K562 (cell line): Measurements from ENCODE around the gene LSM14B. TPM values are rescaled to one million over a fixed set of nuclear protein-coding genes. Genes with fewer than 3 reads are reported as not detected.

ENCODE experiments used
- ATAC-seq: fragments of 200-7000 bp; cut with Tn5 transposase; 3 replicates; pipeline ENCODE4 v1.9.1; 2020; ENCODE audit warnings: moderate library complexity
- BruUV-seq: library from RNA; stranded (reverse); fragments of 400-500 nt; replicated peaks from 2 replicates; lab custom pipeline; 2021; lab: Mats Ljungman, UMichigan
- CTCF ChIA-PET: fragments of 300-600 bp; formaldehyde crosslinking; extraction: SDS; loops from one replicate; lab custom pipeline; 2021; ENCODE audit warnings: low intra/inter-chr PET ratio; lab: Yijun Ruan, JAX
- POLR2A ChIA-PET: fragments of 300-600, 350-650 bp; sonication (Branson Sonifier 250); formaldehyde crosslinking; extraction: SDS; loops from one replicate; lab custom pipeline; 2021; ENCODE audit warnings: antibody characterized with exemption, inconsistent platforms; lab: Yijun Ruan, JAX
- DNase-seq, 4 experiments: peaks; one replicate each; pipeline versions ENCODE4 v3.0.0 to v3.0.0-alpha.2; 2011 to 2018; ENCODE audit warnings: low spot score in 3 of 4, mixed read lengths in 3 of 4; ENCODE audit errors: extremely low read depth in 1 of 4
- FAIRE-seq: peaks from 2 replicates; lab custom pipeline; 2011; peaks lifted over from hg19 to GRCh38; lab: Jason Lieb, UNC
- H2AFZ ChIP-seq: 2 replicates; pipeline ENCODE4 v1.6.0; 2011; ENCODE audit warnings: low read depth, low read length, control low read depth, inconsistent platforms
- H3K27ac ChIP-seq: fragments of 200-600 bp; 3 replicates; pipeline ENCODE4 v1.8.0; 2011; ENCODE audit warnings: low read depth, mild to moderate bottlenecking, control low read depth, inconsistent platforms, low read length, moderate library complexity, mixed read lengths; ENCODE audit errors: extremely low read depth
- H3K27me3 ChIP-seq, 2 experiments: fragments of 300-600 bp in 1 of 2; 2 replicates in 1 of 2; 3 replicates in 1 of 2; pipeline versions ENCODE4 v1.6.0 to v1.8.0; 2011; ENCODE audit warnings: inconsistent platforms in 2 of 2, low read length in 2 of 2, mild to moderate bottlenecking in 1 of 2, mixed read lengths in 1 of 2, moderate library complexity in 1 of 2; ENCODE audit not compliant: control insufficient read depth in 2 of 2, insufficient read depth in 2 of 2
- H3K36me3 ChIP-seq: fragments of 300-600 bp; 3 replicates; pipeline ENCODE4 v1.8.0; 2011; ENCODE audit warnings: mild to moderate bottlenecking, low read length, inconsistent platforms; ENCODE audit not compliant: control insufficient read depth, insufficient read depth
- H3K4me1 ChIP-seq, 2 experiments: fragments of 200-600 bp in 1 of 2; replicated peaks in 1 of 2; 2 replicates in 1 of 2; 3 replicates in 1 of 2; pipeline versions ENCODE4 v1.5.1 to v1.8.0; 2011; ENCODE audit warnings: inconsistent platforms in 2 of 2, low read length in 2 of 2, mild to moderate bottlenecking in 1 of 2, mixed read lengths in 1 of 2, moderate library complexity in 1 of 2; ENCODE audit not compliant: control insufficient read depth in 2 of 2, insufficient read depth in 2 of 2
- H3K4me2 ChIP-seq: 2 replicates; pipeline ENCODE4 v1.6.1; 2011; ENCODE audit warnings: low read length, control low read depth, inconsistent platforms, mixed read lengths; ENCODE audit not compliant: insufficient read depth
- H3K4me3 ChIP-seq: fragments of 200-600 bp; sonication (generic), shearing (Covaris generic); 2 replicates; pipeline ENCODE4 v1.5.1; 2016; ENCODE audit warnings: control low read depth, inconsistent platforms
- H3K79me2 ChIP-seq: fragments of 200-600 bp; 3 replicates; pipeline ENCODE4 v1.8.0; 2011; ENCODE audit warnings: low read length, inconsistent platforms; ENCODE audit not compliant: control insufficient read depth, insufficient read depth
- H3K9ac ChIP-seq, 2 experiments: 2 replicates each; pipeline versions ENCODE4 v1.6.0 to v1.6.1; 2011; ENCODE audit warnings: low read depth in 2 of 2, low read length in 2 of 2, control low read depth in 1 of 2, inconsistent platforms in 1 of 2, mild to moderate bottlenecking in 1 of 2, mixed read lengths in 1 of 2; ENCODE audit not compliant: insufficient read depth in 1 of 2
- H3K9me1 ChIP-seq: one replicate; pipeline ENCODE4 v1.6.0; 2011; ENCODE audit warnings: inconsistent platforms, mild to moderate bottlenecking, low read length, moderate library complexity; ENCODE audit not compliant: control insufficient read depth, insufficient read depth
- H3K9me3 ChIP-seq: replicated peaks from 2 replicates; pipeline ENCODE4 v1.5.1; 2011; ENCODE audit warnings: low read depth, low read length, inconsistent platforms; ENCODE audit not compliant: control insufficient read depth, insufficient read depth
- H4K20me1 ChIP-seq: replicated peaks from 2 replicates; pipeline ENCODE4 v1.6.1; 2011; ENCODE audit warnings: low read length, inconsistent platforms, mixed read lengths; ENCODE audit not compliant: control insufficient read depth, insufficient read depth
- ESRRB ChIP-seq: fragments of 250-450 bp; sonication (Bioruptor Pico); IDR thresholded peaks from 2 replicates; pipeline ENCODE4 v1.5.0; 2020; ENCODE audit warnings: mild to moderate bottlenecking, moderate library complexity, borderline replicate concordance
- MYNN ChIP-seq, 2 experiments: sonication (generic); formaldehyde crosslinking in 1 of 2; IDR thresholded peaks; 2 replicates each; pipeline versions ENCODE4 v1.5.0 to v1.6.1; 2016 to 2020; ENCODE audit warnings: antibody characterized with exemption in 1 of 2, missing genetic modification reagents in 1 of 2
- POLR2G ChIP-seq: fragments of 200-400 bp; formaldehyde crosslinking; IDR thresholded peaks from 2 replicates; pipeline ENCODE4 v1.6.1; 2017; ENCODE audit warnings: low read depth, mild to moderate bottlenecking, antibody characterized with exemption, low read length, moderate library complexity
- PRMT5 ChIP-seq: sonication (generic); formaldehyde crosslinking; IDR thresholded peaks from 2 replicates; pipeline ENCODE4 v1.5.0; 2020; ENCODE audit warnings: missing genetic modification reagents
- RAD21 ChIP-seq, 2 experiments: fragments of 250-450 bp in 1 of 2; fragments of 450-650 bp in 1 of 2; sonication (Bioruptor Pico) in 1 of 2; formaldehyde crosslinking in 1 of 2; IDR thresholded peaks in 1 of 2; conservative IDR thresholded peaks in 1 of 2; 2 replicates each; pipeline versions ENCODE4 v1.4.0 to v1.8.0; 2020 to 2022; ENCODE audit warnings: mild to moderate bottlenecking in 2 of 2, moderate library complexity in 1 of 2
- RHOXF2B ChIP-seq: fragments of 250-450 bp; sonication (Bioruptor Pico); conservative IDR thresholded peaks from 2 replicates; pipeline ENCODE4 v1.5.1; 2021
- THRAP3 ChIP-seq: fragments of 450-650 bp; IDR thresholded peaks from 2 replicates; pipeline ENCODE4 v1.6.1; 2016; ENCODE audit warnings: mild to moderate bottlenecking, inconsistent platforms, borderline replicate concordance
- ZNF197 ChIP-seq: fragments of 200-800 bp; sonication (Bioruptor generic); IDR thresholded peaks from 2 replicates; pipeline ENCODE4 v1.6.1; 2016; ENCODE audit warnings: low read depth, missing genetic modification characterization, missing compliant biosample characterization
- ZNF384 ChIP-seq: IDR thresholded peaks from 2 replicates; pipeline ENCODE4 v1.6.1; 2012; ENCODE audit warnings: low read depth, low read length, improper control_type of control experiment
- WGBS: fragments of 100-300 bp; shearing (Covaris generic); methylation state at CpG from one replicate; pipeline ENCODE4 v1.1.6; 2016; ENCODE audit warnings: low coverage, mixed read lengths; ENCODE audit not compliant: insufficient coverage; ENCODE audit errors: missing lambda C conversion rate; 5-methylcytosine and 5-hydroxymethylcytosine counted together
- in situ Hi-C: fragments of 300-500 bp; cut with MboI; formaldehyde crosslinking; loops from 4 replicates; pipeline ENCODE4 v1.15.0; 2018; ENCODE audit warnings: inconsistent platforms, mixed read lengths
- intact Hi-C: fragments of 100-400 bp; cut with micrococcal nuclease; formaldehyde crosslinking; loops from 2 replicates; pipeline ENCODE4 v1.14.2; 2022
- polyA plus RNA-seq, 8 experiments: library from polyadenylated mRNA; depleted of rRNA in 4 of 8; stranded (reverse) in 5 of 8; unstranded in 3 of 8; fragments of >200 nt; fragmentation: Nextera tagmentation in 2 of 8; fragmentation: Illumina TruSeq in 1 of 8; extraction: Ambion mirVana in 2 of 8; extraction: Trizol in 1 of 8; gene quantifications; 2 replicates each; pipeline versions ENCODE4 v1.2.1 to v1.2.3, GENCODE V29; 2011 to 2014; ENCODE audit warnings: inconsistent platforms in 1 of 8, missing spikeins in 1 of 8
- total RNA-seq, 7 experiments: library from RNA; depleted of rRNA in 6 of 7; stranded (reverse); fragments of >200 nt in 6 of 7; fragmentation: Illumina TruSeq in 2 of 7; extraction: Trizol in 2 of 7; gene quantifications; 2 replicates each; pipeline versions ENCODE4 v1.2.1 to v1.2.3, GENCODE V29; 2011 to 2021; ENCODE audit warnings: low replicate concordance in 1 of 7
- TF ChIP-seq, protein P1 (sequence below), 3 experiments: fragments of 200-800 bp in 1 of 3; sonication (Bioruptor generic) in 1 of 3; sonication (generic) in 1 of 3; formaldehyde crosslinking in 1 of 3; IDR thresholded peaks; 2 replicates each; pipeline versions ENCODE4 v1.6.1 to v1.8.0; 2016 to 2022; ENCODE audit warnings: mild to moderate bottlenecking in 2 of 3, missing compliant biosample characterization in 2 of 3, missing genetic modification characterization in 2 of 3, missing genetic modification reagents in 1 of 3
- TF ChIP-seq, protein P2 (sequence below), 3 experiments: IDR thresholded peaks in 2 of 3; conservative IDR thresholded peaks in 1 of 3; 2 replicates each; pipeline ENCODE4 v1.5.1; 2011 to 2012; ENCODE audit warnings: low read length in 3 of 3, mild to moderate bottlenecking in 3 of 3, control low read depth in 2 of 3, improper control_type of control experiment in 1 of 3, inconsistent platforms in 1 of 3, low read depth in 1 of 3, mixed read lengths in 1 of 3, moderate library complexity in 1 of 3; ENCODE audit not compliant: insufficient read depth in 2 of 3

LSM14B gene
- total and polyA plus RNA-seq, 9 of the 15 experiments (the other 6 are each of a cell fraction or from before 2014, with no cell fraction given): 0.66 to 36.0 (median 20.2) TPM

DNA sequence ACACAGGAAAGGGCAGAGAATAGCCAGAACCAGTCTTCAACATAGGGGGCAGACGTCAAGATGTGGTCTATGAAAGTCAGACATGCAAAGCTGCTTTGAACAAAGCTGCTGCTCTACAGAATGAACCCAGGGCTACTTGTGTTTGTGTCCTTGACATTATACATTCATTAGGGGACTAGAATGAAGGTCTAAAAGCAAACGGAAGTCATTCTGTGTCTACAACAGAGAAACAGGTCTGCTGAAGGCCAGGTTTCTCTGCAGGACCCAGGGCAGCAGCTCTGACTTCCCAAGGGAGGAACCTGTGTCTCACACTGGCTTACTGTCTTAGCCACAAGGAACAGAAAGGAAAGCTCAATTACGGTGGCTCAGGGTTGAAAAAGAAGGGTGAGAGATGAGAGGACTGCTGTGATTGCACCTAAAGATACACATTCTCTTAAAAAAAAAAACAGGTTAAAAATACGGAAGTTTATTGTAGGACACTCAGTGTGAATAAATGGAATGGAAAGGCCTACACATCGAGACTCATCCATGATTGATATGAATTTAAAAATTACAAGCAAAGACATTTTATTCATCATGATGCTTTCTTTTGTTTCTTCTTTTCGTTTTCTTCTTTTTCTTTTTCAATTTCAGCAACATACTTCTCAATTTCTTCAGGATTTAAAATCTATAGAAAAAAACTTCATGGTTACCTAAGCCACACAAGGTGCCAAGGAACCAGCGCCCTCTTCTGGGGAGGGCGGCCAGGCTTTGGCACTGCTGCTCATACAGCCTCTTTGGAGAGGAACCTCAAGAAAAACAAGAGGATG is 14.2 kb downstream of the LSM14B start (continued):
- TF ChIP-seq RAD21 (CRISPR knock-in tag; conservative IDR thresholded peaks at IDR 0.05 in 1 of 2, IDR thresholded peaks at IDR 0.05 in 1 of 2) (peak; percentile 61 to 74), THRAP3 (no peak), PRMT5 (CRISPR knock-in tag) (no peak), RHOXF2B (no peak), ZNF384 (peak; percentile 76), ZNF197 (no peak)
- TF ChIP-seq, protein P1, sequence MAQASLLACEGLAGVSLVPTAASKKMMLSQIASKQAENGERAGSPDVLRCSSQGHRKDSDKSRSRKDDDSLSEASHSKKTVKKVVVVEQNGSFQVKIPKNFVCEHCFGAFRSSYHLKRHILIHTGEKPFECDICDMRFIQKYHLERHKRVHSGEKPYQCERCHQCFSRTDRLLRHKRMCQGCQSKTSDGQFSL (CRISPR knock-in tag; IDR thresholded peaks at IDR 0.05): no peak
- TF ChIP-seq, protein P1 (tag; IDR thresholded peaks at IDR 0.05): no peak

DNA sequence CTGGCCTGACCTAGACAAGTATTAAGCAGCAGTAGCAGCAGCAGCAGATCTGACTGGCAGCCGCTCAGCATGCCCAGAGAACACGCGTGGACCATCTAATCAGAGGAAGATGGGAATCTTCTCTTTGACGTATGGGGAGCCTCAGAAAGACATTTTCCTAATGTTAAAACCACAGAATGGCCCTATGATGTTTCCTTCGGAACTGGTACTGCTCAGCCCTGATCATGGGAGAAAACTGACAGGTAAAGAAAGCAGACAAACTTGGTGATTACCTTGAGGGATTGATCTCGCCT is 14.8 kb downstream of the LSM14B start:
- BruUV-seq: no TSS peak
- TF ChIP-seq MYNN (IDR thresholded peaks at IDR 0.05): 0 out of 2 replicates have a peak, but pooled peaks have one; percentile 2
- no peak for TF ChIP-seq MYNN (CRISPR knock-in tag; IDR thresholded peaks at IDR 0.05)
- TF ChIP-seq ESRRB: no peak
- TF ChIP-seq, protein P2, sequence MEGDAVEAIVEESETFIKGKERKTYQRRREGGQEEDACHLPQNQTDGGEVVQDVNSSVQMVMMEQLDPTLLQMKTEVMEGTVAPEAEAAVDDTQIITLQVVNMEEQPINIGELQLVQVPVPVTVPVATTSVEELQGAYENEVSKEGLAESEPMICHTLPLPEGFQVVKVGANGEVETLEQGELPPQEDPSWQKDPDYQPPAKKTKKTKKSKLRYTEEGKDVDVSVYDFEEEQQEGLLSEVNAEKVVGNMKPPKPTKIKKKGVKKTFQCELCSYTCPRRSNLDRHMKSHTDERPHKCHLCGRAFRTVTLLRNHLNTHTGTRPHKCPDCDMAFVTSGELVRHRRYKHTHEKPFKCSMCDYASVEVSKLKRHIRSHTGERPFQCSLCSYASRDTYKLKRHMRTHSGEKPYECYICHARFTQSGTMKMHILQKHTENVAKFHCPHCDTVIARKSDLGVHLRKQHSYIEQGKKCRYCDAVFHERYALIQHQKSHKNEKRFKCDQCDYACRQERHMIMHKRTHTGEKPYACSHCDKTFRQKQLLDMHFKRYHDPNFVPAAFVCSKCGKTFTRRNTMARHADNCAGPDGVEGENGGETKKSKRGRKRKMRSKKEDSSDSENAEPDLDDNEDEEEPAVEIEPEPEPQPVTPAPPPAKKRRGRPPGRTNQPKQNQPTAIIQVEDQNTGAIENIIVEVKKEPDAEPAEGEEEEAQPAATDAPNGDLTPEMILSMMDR (IDR thresholded peaks at IDR 0.05 in 2 of 3, conservative IDR thresholded peaks at IDR 0.05 in 1 of 3; ENCODE audit: insufficient read depth in 2 of 3, low read depth in 1 of 3, low read length in 3 of 3): 0 out of 6 replicates have a peak, but pooled peaks of 1 of the 3 experiments have one; percentile 15
- 0 out of 2 replicates have a peak, but pooled peaks have one; percentile 7 for TF ChIP-seq POLR2G
- Histone ChIP-seq H3K9me3 (no peaks in the 10 kb centered on the region), H3K4me3 (no peak overlapping the region), H3K27me3 (no peaks in the 10 kb centered on the region), H3K79me2 (peaks cover 34% of the 10 kb centered on the region), H3K36me3 (peaks cover 99% of the 10 kb centered on the region), H3K27ac (no peak overlapping the region), H3K9me1 (no peaks in the 10 kb centered on the region), H2AFZ (no peak overlapping the region), H4K20me1 (peaks cover 38% of the 10 kb centered on the region), H3K9ac (no peak overlapping the region), H3K4me2 (no peak overlapping the region), H3K4me1 (peaks cover 11% of the 10 kb centered on the region in 2 experiments; a peak in 4 of 5 replicates)
- in situ Hi-C loops: loop anchor here (5.0 kb wide), 1 partner anchor 115 kb away; no protein-coding TSS in a partner anchor
- ChIA-PET POLR2A (interaction anchor here (1.0 to 7.8 kb wide), 4 partner anchors 12 to 105 kb away, joined by 4 to 78 read pairs (median 4); partner anchors contain the start of genes LSM14B and TAF4), CTCF (interaction anchor here (1.8 kb wide), 1 partner anchor 126 kb away, joined by 13 read pairs; no protein-coding TSS in a partner anchor)
- FAIRE-seq: no peak
- no peak for DNase-seq
- intact Hi-C loops: no loop called here
- WGBS: 87% methylated on average over 6 of the region's 6 CpGs
- ATAC-seq: no peak
